Measurements from ENCODE around the gene DDI1. TPM values are rescaled to one million over a fixed set of nuclear protein-coding genes. Genes with fewer than 3 reads are reported as not detected.

DDI1 gene
- total and polyA plus RNA-seq, 2 donors (not counting 1 experiment from before 2014, with no cell fraction given), result not detected

- no peak overlapping the region for H3K9ac ChIP-seq (ENCODE audit: low read length)
- H4K20me1 ChIP-seq (ENCODE audit: control insufficient read depth, insufficient read depth, low read length, poor library complexity, severe bottlenecking), result no peaks in the 10 kb centered on the region
- ChIA-PET CTCF (no interaction called here), POLR2A (no interaction called here)
- H3K79me2 ChIP-seq (ENCODE audit: control insufficient read depth, insufficient read depth, low read length), result no peaks in the 10 kb centered on the region
- no peak overlapping the region for H3K27ac ChIP-seq (ENCODE audit: low read length in 2 of 2)
- intact Hi-C loops (cut with micrococcal nuclease), result no loop called here
- Mint-ChIP-seq H3K4me3 (no peak overlapping the region), H3K27ac (no peak overlapping the region), H3K4me1 (peaks cover 5% of the 10 kb centered on the region), H3K9me3 (ENCODE audit: insufficient read depth) (no peaks in the 10 kb centered on the region), H3K27me3 (no peaks in the 10 kb centered on the region)
- ATAC-seq (ENCODE audit: low read depth), result no peak
- WGBS (ENCODE audit: insufficient coverage), result 100% methylated on average over 1 of the region's 5 CpGs
- H3K4me2 ChIP-seq (replicated peaks; ENCODE audit: low read depth, low read length, poor library complexity, severe bottlenecking), result no peak overlapping the region
- no peak for DNase-seq
- H3K27me3 ChIP-seq (replicated peaks in 1 of 4; ENCODE audit: control extremely low read depth in 1 of 4, control insufficient read depth in 3 of 4, insufficient read depth in 4 of 4, low read length in 3 of 4), result no peaks in the 10 kb centered on the region
- no peak overlapping the region for H2AFZ ChIP-seq (ENCODE audit: insufficient read depth, low read depth, low read length, poor library complexity, severe bottlenecking)
- TF ChIP-seq EZH2 (IDR thresholded peaks at IDR 0.05; ENCODE audit: borderline replicate concordance, insufficient read depth, low read depth, low read length, poor library complexity, severe bottlenecking) (no peak), CTCF (IDR thresholded peaks at IDR 0.05) (no peak)
- no peaks in the 10 kb centered on the region for H3K36me3 ChIP-seq (replicated peaks in 1 of 2; ENCODE audit: control extremely low read depth in 1 of 2, control insufficient read depth in 1 of 2, extremely low read depth in 1 of 2, insufficient read depth in 2 of 2, low read length in 1 of 2)
- H3K4me1 ChIP-seq (ENCODE audit: control insufficient read depth in 2 of 2, insufficient read depth in 2 of 2, low read length in 2 of 2), result no peaks in the 10 kb centered on the region
- no peak overlapping the region for H3K4me3 ChIP-seq (ENCODE audit: control extremely low read depth in 1 of 5, extremely low read depth in 1 of 5, insufficient read depth in 1 of 5, low read depth in 2 of 5, low read length in 4 of 5)
- H3K9me3 ChIP-seq (ENCODE audit: control extremely low read depth in 1 of 3, control insufficient read depth in 2 of 3, insufficient read depth in 1 of 3, low read length in 2 of 3), result no peaks in the 10 kb centered on the region
These were observed 27.7 kb downstream of the DDI1 start for GRCh38 chr11:104064034-104064630.

DNA sequence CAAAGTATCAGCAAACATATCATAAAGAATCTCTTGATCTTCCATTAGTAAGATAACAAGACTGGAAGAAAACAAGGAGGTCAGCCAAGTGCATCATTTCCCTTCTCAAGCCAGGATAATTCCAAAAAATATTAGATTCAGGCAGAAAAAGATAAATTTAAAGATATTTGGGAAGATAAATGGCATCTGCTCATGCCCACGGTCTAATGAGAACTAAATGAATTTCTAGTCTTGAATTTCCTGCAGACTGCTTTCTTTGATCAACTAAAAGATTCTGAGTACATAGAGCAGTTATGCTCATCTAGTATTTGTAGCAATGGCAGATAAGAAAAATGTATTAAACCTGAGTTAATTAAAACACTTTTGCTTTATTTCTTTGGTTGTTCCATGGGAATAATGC lies 31.1 kb downstream of the DDI1 start:
- Mint-ChIP-seq H3K27ac (no peak overlapping the region), H3K4me1 (peaks cover 2% of the 10 kb centered on the region), H3K9me3 (ENCODE audit: insufficient read depth) (no peaks in the 10 kb centered on the region), H3K4me3 (no peak overlapping the region), H3K27me3 (no peaks in the 10 kb centered on the region)
- intact Hi-C loops (cut with micrococcal nuclease), result no loop called here
- POLR2A ChIA-PET, result no interaction called here
- Histone ChIP-seq H3K27ac (ENCODE audit: low read length in 2 of 2) (no peak overlapping the region), H3K4me3 (ENCODE audit: control extremely low read depth in 1 of 5, extremely low read depth in 1 of 5, insufficient read depth in 1 of 5, low read depth in 2 of 5, low read length in 4 of 5) (no peak overlapping the region), H3K9me3 (ENCODE audit: control extremely low read depth in 1 of 3, control insufficient read depth in 2 of 3, insufficient read depth in 1 of 3, low read length in 2 of 3) (no peaks in the 10 kb centered on the region), H4K20me1 (ENCODE audit: control insufficient read depth, insufficient read depth, low read length, poor library complexity, severe bottlenecking) (no peaks in the 10 kb centered on the region), H3K9ac (ENCODE audit: low read length) (no peak overlapping the region), H3K4me1 (ENCODE audit: control insufficient read depth in 2 of 2, insufficient read depth in 2 of 2, low read length in 2 of 2) (no peaks in the 10 kb centered on the region), H3K36me3 (replicated peaks in 1 of 2; ENCODE audit: control extremely low read depth in 1 of 2, control insufficient read depth in 1 of 2, extremely low read depth in 1 of 2, insufficient read depth in 2 of 2, low read length in 1 of 2) (no peaks in the 10 kb centered on the region), H3K4me2 (replicated peaks; ENCODE audit: low read depth, low read length, poor library complexity, severe bottlenecking) (no peak overlapping the region), H3K79me2 (ENCODE audit: control insufficient read depth, insufficient read depth, low read length) (no peaks in the 10 kb centered on the region), H2AFZ (ENCODE audit: insufficient read depth, low read depth, low read length, poor library complexity, severe bottlenecking) (no peak overlapping the region), H3K27me3 (replicated peaks in 1 of 4; ENCODE audit: control extremely low read depth in 1 of 4, control insufficient read depth in 3 of 4, insufficient read depth in 4 of 4, low read length in 3 of 4) (no peaks in the 10 kb centered on the region)
- CTCF ChIA-PET, result no interaction called here
- no CpG with 5 or more reads among the region's 1 CpG for WGBS (ENCODE audit: insufficient coverage)
- DNase-seq (no peak), ATAC-seq (ENCODE audit: low read depth) (no peak)
- no peak for TF ChIP-seq CTCF (IDR thresholded peaks at IDR 0.05)
